ENCODE data around the gene AHCYL2.

DNA sequence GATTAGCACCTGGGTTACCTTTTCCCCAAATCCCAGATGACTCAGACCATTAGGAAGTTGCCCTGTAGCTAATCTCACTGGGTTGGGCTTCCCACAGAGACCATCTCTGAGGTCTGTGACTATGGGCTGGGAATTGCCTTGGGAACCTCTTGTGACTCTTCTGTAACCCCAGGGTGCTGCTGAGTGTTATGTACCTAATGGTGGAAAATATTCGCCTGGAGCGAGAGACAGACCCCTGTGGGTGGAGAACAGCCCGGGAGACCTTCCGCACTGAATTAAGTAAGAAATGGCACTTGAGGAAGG is 229.4 kb downstream of the AHCYL2 start:
- TF ChIP-seq, protein P1, sequence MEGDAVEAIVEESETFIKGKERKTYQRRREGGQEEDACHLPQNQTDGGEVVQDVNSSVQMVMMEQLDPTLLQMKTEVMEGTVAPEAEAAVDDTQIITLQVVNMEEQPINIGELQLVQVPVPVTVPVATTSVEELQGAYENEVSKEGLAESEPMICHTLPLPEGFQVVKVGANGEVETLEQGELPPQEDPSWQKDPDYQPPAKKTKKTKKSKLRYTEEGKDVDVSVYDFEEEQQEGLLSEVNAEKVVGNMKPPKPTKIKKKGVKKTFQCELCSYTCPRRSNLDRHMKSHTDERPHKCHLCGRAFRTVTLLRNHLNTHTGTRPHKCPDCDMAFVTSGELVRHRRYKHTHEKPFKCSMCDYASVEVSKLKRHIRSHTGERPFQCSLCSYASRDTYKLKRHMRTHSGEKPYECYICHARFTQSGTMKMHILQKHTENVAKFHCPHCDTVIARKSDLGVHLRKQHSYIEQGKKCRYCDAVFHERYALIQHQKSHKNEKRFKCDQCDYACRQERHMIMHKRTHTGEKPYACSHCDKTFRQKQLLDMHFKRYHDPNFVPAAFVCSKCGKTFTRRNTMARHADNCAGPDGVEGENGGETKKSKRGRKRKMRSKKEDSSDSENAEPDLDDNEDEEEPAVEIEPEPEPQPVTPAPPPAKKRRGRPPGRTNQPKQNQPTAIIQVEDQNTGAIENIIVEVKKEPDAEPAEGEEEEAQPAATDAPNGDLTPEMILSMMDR (IDR thresholded peaks at IDR 0.05; ENCODE audit: low read depth, low read length, poor library complexity, severe bottlenecking): no peak
- TF ChIP-seq EZH2phosphoT487 (IDR thresholded peaks at IDR 0.05; ENCODE audit: borderline replicate concordance, low read length): no peak
